CMK (cell line): ENCODE data around the gene ABCB11.
A peak's percentile ranks its signal among the peaks of the same experiment; 100 is the strongest.

Source experiments
- DNase-seq: peaks from one replicate; pipeline ENCODE4 v3.0.0-alpha.2; 2010; ENCODE audit warnings: low read depth

ABCB11 gene

DNA sequence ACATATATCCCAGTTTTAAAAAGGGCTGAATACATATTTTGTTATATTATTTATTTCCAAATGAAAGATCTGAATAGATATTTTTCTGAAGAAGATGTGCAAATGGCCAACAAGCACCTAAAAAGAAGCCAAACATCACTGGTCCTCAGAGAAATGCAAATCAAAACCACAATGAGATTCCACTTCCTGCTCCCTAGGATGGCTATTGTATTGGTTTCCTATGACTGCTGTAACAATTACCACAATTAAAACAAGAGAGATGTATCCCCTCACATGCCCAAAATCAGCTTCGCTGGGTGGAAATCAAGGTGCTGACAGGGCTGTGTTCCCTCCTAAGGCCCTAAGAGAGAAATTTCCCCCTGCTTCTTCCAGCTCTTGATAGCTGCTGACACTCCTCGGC lies 23.2 kb downstream of the ABCB11 start:
- no peak for DNase-seq

DNA sequence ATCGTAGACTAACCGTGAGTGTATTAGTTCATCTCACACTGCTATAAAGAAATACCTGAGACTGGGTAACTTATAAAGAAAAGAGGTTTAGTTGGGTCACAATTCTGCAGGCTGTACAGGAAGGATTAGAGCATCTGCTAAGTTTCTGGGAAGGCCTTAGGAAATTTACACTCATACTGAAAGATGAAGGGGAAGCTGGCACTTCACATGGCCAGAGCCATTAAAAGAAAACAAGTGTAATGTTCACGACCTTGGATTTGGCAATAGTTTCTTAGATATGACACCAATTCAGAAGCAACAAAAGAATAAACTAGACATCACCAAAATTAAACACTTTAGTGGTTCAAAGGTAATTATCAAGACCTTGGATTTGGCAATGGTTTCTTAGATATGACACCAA lies 23.8 kb downstream of the ABCB11 start:
- no peak for DNase-seq

DNA sequence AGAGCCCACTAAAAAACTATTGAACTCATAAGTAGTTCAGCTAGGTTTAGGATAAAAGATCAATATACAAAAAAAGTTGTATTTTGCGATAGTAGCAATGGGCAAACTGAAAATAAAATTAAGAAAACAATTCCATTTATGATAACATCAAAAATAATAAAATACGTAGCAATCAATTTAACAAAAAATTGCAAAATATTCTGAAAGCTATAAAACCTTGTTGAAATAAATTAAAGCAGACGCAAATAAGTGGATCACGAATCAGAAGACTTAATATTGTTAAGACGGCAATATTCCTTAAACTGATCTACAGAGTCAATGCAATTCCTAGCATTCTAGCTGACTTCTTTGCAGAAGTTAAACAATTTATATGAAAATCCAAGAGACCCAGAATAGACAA lies 24.5 kb downstream of the ABCB11 start:
- DNase-seq = no peak

DNA sequence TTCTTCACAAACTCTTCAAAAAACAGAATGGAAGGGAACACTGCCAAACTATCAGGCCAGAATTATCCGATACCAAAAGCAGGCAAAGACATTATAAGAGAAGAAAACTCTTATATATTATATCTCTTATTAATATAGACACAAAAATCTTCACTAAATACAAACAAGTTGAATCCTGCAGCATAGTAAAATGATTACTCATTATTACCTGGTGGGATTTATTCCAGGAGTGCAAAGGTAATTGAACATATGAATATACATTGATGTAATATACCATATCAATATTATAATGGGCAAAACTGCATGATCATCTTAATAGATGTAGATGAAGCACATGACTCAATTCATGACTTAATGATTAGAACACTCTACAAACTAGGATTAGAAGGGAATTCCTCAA lies 25.1 kb downstream of the ABCB11 start:
- DNase-seq = no peak

DNA sequence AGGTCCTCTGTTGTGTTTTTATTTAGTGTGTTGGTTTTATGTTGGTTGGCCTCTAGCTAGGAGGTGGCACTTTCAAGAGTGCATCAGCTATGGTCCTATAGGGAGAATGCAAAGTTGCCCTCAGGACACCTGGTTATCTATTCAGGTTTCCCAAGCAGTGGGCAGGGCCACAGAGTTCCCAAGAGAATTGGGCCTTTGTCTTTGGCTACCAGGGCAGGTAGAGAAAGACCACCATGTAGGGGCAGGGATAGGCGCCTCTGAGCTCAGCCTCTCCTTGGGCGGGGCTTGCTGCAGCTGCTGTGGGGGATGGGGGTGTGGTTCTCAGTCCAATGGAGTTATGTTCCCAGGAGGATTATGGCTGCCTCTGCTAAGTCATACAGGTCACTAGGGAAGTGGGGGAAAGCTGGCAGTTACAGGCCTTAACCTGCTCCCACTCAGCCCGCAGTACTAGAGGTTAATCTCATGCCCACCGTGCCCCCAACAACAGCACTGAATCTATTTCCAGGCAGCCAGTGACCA lies 26.0 kb downstream of the ABCB11 start:
- no peak for DNase-seq

DNA sequence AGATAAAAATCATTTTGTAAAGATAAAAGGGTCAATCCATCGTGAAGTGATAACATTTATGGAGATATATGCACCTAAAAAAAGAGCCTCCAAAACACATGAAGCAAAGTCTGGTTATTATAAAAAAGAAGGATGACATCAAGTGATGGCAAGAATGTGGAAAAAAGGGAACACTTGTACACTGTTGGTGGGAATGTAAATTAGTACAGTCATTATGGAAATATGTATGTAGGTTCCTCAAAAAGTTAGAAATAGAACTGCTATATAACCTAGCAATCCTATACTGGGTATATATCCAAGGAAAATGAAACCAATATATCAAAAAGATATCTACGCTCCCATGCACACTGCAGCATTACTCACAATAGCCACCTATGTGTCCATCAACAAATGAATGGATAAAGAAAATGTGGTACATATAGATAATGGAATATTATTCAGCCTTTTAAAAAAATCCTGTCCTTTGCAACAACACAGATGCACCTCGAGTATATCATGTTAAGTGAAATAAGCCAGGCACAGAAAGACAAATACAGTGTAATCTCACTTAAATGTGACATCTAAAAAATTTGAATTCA lies 28.9 kb downstream of the ABCB11 start:
- no peak for DNase-seq

DNA sequence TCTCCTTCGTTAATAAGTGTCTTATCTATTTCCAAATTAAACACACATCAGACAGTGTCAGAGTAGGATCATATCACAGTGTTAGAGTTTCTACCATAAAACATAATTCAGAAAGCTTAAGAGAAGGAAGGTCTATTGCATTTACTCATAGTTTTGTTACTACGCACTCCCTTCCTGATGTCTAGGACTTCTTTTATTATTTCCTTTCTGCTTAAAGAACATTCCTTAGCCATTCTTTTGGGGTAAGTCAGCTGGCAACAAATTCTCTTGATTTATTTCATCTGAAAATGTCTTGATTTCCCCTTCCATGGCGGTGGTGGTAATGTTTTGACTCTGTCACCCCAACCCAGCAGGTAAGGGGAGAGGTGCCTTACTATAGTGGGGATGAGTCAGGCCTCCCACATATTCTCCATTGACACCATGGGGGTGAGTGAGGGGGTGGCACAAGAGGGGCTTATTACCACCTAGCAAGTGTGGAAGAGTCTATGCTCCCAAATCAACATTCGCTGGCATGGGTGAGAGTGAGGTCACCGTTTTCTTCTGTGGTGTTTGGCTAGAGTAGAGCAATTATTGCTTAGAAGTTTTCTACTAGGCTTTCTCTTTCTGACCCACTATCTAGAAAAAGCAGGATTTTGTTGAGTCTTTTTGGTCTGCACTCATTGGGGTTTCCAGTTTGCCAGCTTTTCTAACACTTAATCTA lies 29.9 kb downstream of the ABCB11 start:
- DNase-seq = no peak

DNA sequence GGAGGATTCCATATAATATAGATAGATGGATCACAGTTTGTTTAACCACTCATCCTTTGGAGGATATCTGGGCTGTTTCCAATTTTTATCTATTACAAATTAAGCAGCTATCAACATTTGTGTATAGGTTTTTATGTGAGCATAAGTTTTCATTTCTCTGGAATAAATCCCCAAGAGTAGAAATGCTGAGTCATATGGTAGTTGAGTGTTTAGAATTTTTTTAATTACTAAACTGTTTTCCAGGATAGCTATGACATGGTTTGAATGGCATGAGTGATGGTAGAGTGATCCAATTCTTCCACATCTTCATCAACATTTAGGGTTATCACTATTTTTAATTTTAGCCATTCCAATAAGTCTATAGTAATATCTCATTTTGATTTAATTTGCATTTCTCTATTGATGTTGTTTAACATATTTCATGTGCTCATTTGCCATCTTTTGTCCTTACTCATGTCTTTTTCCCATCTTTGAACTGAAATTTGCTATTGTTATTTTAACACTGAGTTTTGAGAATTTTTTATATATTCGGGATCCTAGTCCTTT lies 31.4 kb downstream of the ABCB11 start:
- DNase-seq = no peak

DNA sequence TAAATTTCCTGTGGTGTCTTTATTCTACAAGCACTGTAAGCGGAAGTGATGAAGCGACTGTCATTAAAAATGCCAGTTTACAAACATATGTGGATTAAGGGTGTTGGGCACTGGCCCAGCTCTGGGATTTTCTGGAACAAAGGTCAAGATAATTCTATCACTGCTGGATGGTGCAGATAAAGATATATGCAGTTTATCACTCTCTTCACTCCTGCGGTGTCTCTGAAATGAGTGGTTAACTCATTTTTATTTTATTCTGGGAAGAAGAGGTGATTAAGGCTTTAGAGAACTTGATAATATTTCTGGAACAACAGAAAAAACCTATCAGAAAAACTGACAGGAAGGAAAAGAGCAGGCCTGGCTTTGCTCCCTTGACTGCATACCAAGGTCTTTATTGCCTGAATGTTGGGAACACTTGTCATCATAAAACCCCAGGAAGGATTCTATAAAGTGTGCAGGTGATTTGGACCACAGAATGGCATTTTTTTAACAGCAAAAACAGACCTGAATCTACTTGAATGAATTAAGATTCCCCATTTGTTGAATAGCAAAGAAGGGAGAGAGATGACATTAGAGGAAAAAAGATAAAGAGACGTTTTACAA lies 32.4 kb downstream of the ABCB11 start:
- DNase-seq = no peak

DNA sequence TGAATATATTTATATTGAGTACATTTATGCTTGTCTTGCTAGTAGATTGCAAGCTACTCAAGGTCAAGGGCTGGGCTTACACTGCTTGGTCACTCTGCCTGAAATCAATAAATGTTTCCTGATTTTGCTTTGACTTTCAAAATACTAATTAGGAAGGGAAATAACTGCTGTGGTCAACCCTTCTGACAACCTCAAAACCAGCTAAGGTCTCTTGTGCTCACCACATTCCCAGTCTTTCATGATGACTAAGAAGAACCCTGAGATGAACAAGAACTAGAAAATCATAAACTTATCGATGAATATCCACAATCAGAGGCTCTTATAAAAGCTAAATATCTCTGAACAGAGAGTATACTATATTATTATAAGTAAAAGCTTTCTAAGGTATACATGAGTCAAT lies 33.3 kb downstream of the ABCB11 start:
- DNase-seq = no peak

DNA sequence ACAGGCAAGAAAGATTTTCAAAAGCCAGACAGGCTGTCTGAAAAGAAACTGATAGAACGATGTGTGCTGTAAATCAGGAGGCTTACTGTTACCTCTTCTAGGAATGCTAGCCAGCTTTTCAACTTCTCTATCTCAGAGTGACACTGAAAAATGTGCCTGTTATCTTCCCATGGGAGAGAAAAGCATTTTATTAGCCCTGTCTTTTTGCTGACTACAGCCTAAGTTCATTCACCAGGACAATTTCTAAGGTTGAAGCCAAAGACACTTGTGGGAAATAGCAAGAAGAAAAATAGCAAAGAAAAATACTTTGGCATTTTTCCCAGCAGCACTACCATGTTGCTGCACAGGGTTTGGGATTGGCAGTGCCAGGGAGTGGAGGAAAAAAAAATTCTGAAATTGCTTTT lies 34.0 kb downstream of the ABCB11 start:
- DNase-seq = no peak

DNA sequence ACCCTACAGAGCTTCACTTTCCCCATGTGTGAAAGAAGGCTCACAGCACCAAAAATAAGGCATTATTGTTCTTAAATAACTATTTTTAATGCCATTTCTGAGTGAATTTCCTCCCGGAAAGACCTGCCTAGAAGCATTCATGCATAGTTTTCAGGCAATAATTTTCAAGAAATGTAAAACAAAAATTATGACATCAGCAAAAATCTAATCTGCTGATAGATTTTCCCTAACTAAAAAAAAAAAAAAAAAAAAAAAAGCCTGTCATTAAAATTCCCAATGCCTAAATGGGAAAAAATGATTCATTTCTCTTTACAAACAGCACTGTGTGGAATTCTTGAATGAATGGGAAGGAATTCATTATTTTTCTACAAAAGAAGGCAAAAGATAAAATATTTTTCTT lies 35.4 kb downstream of the ABCB11 start:
- no peak for DNase-seq

DNA sequence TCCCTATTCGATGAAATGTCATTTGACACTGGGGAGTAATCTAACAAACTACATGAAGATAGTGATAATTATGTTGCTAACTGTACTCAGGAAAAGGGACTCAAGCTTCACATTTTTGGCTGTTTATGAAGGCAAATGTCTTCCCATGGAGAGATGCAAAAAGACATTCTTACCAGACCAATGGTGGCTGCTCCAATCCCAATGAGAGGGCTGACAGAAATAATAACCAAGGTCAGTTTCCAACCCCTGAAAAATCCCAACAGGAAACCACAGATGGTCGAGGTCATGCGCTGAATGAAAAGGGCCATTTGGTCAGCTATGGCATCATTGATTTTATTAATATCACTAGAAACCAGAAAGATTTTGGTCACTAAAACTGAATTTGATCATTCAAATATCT lies 37.6 kb downstream of the ABCB11 start:
- no peak for DNase-seq

DNA sequence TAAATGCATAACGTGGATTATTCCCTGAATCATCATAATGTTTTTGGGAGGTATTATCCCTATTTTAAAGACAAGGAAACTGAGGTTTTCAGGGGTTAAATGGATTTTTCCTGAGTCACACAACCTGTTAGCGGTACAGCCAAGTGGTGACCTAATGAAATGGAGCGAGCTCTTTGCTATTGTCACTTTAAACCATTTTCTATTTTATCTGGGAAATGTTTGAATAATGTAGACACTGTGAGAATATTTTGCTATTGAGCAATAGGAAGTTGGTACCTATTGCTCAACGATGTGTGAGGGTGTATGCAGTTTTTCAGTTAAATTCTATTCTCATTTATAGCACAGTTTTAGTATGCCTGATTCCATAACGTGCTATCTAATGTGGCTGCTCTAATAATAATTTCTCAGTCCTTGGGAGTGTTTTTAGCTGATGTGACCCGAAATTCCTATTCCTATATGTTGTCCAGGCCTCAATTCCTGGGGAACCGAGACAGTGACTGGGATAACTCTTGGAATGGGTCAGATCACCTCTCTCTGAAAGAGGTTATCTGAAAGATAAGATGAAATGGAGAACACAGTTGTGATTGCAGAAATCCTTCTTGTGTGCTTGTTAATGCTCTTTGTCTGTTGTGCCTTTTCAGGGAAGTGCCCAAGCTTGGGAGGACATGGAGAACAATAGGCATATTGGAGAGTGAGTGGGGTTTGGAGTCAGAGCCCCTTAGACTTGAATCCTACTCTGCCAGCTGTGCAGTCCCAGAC lies 38.4 kb downstream of the ABCB11 start:
- DNase-seq = no peak

DNA sequence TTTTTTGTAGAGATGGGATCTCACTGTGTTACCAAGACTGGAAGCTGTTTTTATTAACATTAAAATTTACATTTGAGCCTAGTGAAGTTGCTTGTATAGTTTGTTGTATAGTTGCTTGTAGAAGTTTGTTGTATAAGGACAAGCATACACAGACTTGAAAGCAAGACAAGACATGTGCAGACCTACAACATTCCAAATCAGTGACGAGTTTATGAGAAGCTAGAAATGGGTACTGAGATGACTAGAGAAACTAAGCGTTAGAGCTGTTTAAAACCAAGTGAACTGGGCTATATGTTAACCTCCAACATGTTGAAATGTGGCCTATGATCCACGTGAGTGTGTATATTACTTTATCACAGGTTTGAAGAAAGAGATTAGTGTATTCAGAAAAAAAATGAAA lies 39.1 kb downstream of the ABCB11 start:
- DNase-seq = no peak

DNA sequence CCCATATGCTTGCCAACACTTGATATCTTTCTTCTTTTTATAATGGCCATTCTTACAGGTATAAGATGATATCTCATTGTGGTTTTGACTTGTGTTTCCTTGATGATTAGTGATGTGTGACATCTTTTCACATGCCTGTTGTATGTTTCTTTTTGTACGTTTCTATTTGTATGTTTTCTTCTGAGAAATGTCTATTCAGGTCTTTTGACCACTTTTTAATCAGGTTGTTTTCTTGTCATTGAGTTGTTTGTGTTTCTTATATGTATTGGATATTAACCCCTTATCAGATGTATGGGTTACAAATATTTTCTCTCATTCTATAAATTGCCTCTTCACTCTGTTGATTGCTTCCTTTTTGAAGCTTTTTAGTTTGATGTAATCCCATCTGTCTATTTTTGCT lies 42.4 kb downstream of the ABCB11 start:
- DNase-seq = no peak

DNA sequence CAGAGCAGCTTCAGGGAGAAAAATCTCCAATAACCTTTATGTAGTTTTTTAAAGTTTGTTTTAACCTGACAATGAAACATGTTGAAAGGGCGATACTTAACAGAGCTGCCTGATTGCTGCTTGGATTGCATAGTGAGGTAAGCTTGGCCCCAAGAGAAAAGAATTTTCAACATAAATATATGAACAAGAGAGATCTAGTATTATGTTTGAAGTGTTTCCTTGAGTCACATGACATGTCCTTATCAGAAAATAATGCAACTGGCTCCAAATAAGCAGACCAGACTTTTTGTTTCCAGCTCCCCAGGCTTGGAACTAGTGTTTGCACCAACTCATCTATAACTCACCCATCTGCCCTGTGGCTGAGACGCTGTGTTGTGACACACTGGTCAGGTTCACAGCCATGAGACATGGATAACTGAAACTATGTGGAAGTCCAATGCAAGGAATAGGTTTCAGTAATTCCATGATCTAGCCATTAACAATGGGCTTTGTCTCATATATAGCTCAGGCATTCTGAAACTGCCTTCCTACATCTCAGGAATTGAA lies 44.7 kb downstream of the ABCB11 start:
- DNase-seq = no peak

DNA sequence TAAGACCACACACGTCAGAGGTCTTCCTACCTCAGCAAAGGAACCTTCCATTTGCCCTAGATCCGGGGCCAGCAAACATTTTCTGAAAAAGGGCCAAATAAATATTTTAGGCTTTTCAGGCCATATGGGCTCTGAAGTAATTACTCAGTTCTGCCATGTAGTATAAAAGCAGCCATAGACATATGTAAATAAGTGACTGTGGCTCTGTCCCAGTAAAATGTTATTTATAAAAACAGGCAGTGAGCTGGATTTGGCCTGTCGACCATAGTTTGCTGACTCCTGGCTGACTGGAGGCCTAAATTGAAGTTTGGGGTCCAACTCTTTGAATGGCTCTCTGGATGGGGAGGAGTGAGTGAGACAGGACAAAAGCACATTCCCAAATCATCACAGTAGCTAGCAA lies 49.5 kb downstream of the ABCB11 start:
- no peak for DNase-seq

DNA sequence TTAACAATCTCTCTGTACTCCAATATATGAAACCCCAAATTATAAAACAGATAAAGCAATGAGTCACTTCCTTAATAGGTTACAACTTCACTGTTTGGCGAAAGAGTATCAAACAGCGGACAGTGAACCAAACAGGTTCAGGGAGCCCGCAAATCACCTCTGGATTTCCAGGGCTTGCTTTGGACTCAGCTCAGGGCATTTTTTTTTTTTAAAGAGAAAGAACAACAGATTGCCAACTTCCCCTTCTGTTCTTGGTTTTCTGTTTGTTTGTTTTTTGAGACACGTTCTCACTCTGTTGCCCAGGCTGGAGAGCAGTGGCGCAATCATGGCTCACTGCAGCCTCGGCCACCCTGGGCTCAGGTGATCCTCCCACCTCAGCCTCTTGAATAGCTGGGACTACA lies 52.7 kb downstream of the ABCB11 start:
- no peak for DNase-seq

DNA sequence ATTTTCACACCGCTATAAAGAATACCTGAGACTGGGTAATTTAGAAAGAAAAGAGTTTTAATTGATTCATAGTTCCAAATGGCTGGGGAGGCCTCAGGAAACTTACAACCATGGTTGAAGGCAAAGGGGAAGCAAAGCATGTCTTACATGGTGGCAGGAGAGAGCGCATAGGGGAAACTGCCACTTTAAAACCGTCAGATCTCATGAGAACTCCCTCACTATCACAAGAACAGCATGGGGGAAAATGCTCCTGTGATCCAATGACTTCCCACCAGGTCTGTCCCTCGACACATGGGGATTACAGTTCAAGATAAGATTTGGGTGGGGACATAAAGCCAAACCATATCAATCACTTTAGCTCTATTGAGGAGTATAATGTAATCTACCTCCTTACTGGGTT lies 53.5 kb downstream of the ABCB11 start:
- DNase-seq = no peak

DNA sequence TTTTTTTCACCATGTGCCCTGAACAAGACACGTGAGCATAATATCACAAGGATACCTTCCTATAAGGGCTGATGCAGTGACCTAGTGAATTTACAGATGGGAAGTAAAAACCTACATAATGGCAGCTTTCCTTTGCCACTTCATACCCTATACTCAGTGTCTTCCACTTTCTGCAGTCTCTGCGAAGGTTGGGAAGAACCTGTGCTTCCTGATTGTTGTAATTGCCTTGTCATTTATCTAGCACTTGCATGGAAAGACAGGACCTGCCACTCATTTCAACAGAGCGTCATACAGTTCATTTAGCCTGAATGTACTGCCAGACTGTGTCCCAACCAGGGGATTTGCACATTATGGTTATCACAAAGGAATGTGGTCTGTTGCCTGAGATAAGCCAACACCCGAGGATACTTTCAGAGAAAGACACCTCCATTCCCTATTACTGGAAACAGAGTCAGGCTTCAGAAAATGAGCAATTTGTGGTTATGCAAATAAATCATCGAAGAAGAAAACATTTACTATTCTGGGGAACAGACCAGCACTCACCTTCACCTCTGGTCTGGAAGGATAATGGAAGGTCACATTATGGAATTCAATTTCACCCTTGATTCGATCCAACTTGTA lies 55.0 kb downstream of the ABCB11 start:
- DNase-seq = peak; percentile 43

DNA sequence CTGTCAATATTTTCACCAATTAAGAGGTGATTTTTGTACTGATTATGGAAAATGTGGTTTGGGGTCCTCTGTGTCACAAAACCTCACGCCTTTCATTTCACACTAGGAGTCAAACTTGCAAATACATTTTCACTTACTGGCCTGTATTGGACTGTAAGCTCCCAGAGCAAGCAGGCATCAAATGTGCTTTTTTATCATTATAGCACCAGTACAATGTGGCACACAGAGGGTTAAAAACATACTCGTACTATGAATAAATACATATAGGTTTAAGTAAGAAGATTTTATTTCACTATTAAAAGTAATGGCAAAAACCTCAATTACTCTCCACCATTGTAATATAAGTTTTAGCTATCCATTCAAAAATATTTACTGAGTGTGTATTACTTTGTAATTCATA lies 56.7 kb downstream of the ABCB11 start:
- DNase-seq = no peak
